Endothelial cell (in vitro differentiated cells): ENCODE measurements around the gene GATA3. TPM values are rescaled to one million over a fixed set of nuclear protein-coding genes. Genes with fewer than 3 reads are reported as not detected.

Experiments
- DNase-seq: peaks from one replicate; pipeline ENCODE4 v3.0.0; 2021; ENCODE audit warnings: low spot score
- H3K27ac Mint-ChIP-seq: one replicate; pipeline ENCODE4 v1.8.0; 2021; ENCODE audit warnings: mixed read lengths, inconsistent platforms; ENCODE audit not compliant: unreplicated experiment
- H3K27me3 Mint-ChIP-seq: one replicate; pipeline ENCODE4 v1.8.0; 2021; ENCODE audit warnings: mild to moderate bottlenecking, moderate library complexity, mixed read lengths, inconsistent platforms; ENCODE audit not compliant: unreplicated experiment
- H3K36me3 Mint-ChIP-seq: one replicate; pipeline ENCODE4 v1.8.0; 2021; ENCODE audit warnings: mild to moderate bottlenecking, low read depth, mixed read lengths, inconsistent platforms; ENCODE audit not compliant: unreplicated experiment
- H3K4me1 Mint-ChIP-seq: one replicate; pipeline ENCODE4 v1.8.0; 2021; ENCODE audit warnings: mild to moderate bottlenecking, mixed read lengths, inconsistent platforms; ENCODE audit not compliant: unreplicated experiment
- H3K4me3 Mint-ChIP-seq: one replicate; pipeline ENCODE4 v1.8.0; 2021; ENCODE audit warnings: mild to moderate bottlenecking, mixed read lengths, inconsistent platforms; ENCODE audit not compliant: unreplicated experiment
- H3K9me3 Mint-ChIP-seq: one replicate; pipeline ENCODE4 v1.8.0; 2021; ENCODE audit warnings: mixed read lengths, inconsistent platforms; ENCODE audit not compliant: unreplicated experiment
- CTCF ChIP-seq: fragments of 200-600 bp; sonication (generic); IDR thresholded peaks from one replicate; pipeline ENCODE4 v1.5.0; 2021; ENCODE audit warnings: antibody characterized with exemption; ENCODE audit not compliant: unreplicated experiment
- total RNA-seq: library from RNA; stranded (reverse); fragmentation: NEBNext Ultra II Directional; extraction: Animal tissue kit (Norgen Biotek cat#: 25700); gene quantifications from one replicate; pipeline ENCODE4 v1.2.1, GENCODE V29; 2021; ENCODE audit not compliant: unreplicated experiment

The GATA3 gene
- total RNA-seq, 1 donor from 2014 or later: 70.9 TPM

- H3K27me3 Mint-ChIP-seq: peaks cover 10% of the 10 kb centered on the region
- peak; percentile 53 for DNase-seq
- peaks cover 71% of the 10 kb centered on the region for H3K36me3 Mint-ChIP-seq
- H3K4me1 Mint-ChIP-seq: peaks cover 71% of the 10 kb centered on the region
- peak overlapping the region; percentile 99 for H3K27ac Mint-ChIP-seq
- no peaks in the 10 kb centered on the region for H3K9me3 Mint-ChIP-seq
- H3K4me3 Mint-ChIP-seq: peak overlapping the region; percentile 32
- no peak for TF ChIP-seq CTCF
Observed at GRCh38 chr10:8065651-8066050, 11.2 kb downstream of the GATA3 start.

GRCh38 chr10:8066124-8066523 is 11.6 kb downstream of the GATA3 start:
- Mint-ChIP-seq H3K9me3 (no peaks in the 10 kb centered on the region), H3K27me3 (peaks cover 7% of the 10 kb centered on the region), H3K36me3 (peaks cover 71% of the 10 kb centered on the region), H3K4me1 (peaks cover 69% of the 10 kb centered on the region), H3K4me3 (peak overlapping the region; percentile 76), H3K27ac (peak overlapping the region; percentile 99)
- no peak for TF ChIP-seq CTCF
- no peak for DNase-seq

- Mint-ChIP-seq H3K27ac (peak overlapping the region; percentile 99), H3K4me1 (peaks cover 65% of the 10 kb centered on the region), H3K9me3 (no peaks in the 10 kb centered on the region), H3K27me3 (peaks cover 7% of the 10 kb centered on the region), H3K4me3 (no peak overlapping the region), H3K36me3 (peaks cover 74% of the 10 kb centered on the region)
- DNase-seq: no peak
- no peak for TF ChIP-seq CTCF
Observed at GRCh38 chr10:8066797-8067196, 12.3 kb downstream of the GATA3 start.

GRCh38 chr10:8069108-8069507 is 14.6 kb downstream of the GATA3 start:
- peaks cover 7% of the 10 kb centered on the region for H3K27me3 Mint-ChIP-seq
- peaks cover 72% of the 10 kb centered on the region for H3K36me3 Mint-ChIP-seq
- peak overlapping the region; percentile 76 for H3K4me3 Mint-ChIP-seq
- no peak for TF ChIP-seq CTCF
- no peaks in the 10 kb centered on the region for H3K9me3 Mint-ChIP-seq
- DNase-seq: no peak
- no peak overlapping the region for H3K27ac Mint-ChIP-seq
- H3K4me1 Mint-ChIP-seq: peaks cover 49% of the 10 kb centered on the region

- no peak for DNase-seq
- Mint-ChIP-seq H3K27ac (peak overlapping the region; percentile 5), H3K4me3 (peak overlapping the region; percentile 76), H3K36me3 (peaks cover 70% of the 10 kb centered on the region), H3K4me1 (peaks cover 44% of the 10 kb centered on the region), H3K9me3 (no peaks in the 10 kb centered on the region), H3K27me3 (peaks cover 3% of the 10 kb centered on the region)
- TF ChIP-seq CTCF: no peak
Observed at GRCh38 chr10:8069627-8070026, 15.1 kb downstream of the GATA3 start.
